Neuronal stem cell (in vitro differentiated cells): ENCODE measurements around the gene FOXP3. TPM values are rescaled to one million over a fixed set of nuclear protein-coding genes. Genes with fewer than 3 reads are reported as not detected.

ENCODE experiments used
- DNase-seq: peaks from one replicate; pipeline ENCODE4 v3.0.0-alpha.2; 2013; ENCODE audit warnings: low spot score
- H2AFZ ChIP-seq: one replicate; pipeline ENCODE4 v1.6.1; 2013; ENCODE audit warnings: mild to moderate bottlenecking, low read length, inconsistent platforms
- H2AK5ac ChIP-seq: 2 replicates; pipeline ENCODE4 v1.6.1; 2013; ENCODE audit warnings: low read depth, mild to moderate bottlenecking, inconsistent platforms, low read length, moderate library complexity, mixed read lengths
- H2BK120ac ChIP-seq: 2 replicates; pipeline ENCODE4 v1.6.1; 2013; ENCODE audit warnings: low read depth, mild to moderate bottlenecking, inconsistent platforms, low read length, moderate library complexity, mixed read lengths
- H2BK12ac ChIP-seq: one replicate; pipeline ENCODE4 v1.6.1; 2013; ENCODE audit warnings: low read length, inconsistent platforms
- H2BK15ac ChIP-seq: 2 replicates; pipeline ENCODE4 v1.6.1; 2013; ENCODE audit warnings: mild to moderate bottlenecking, low read length, inconsistent platforms, mixed read lengths
- H2BK5ac ChIP-seq: one replicate; pipeline ENCODE4 v1.6.1; 2013; ENCODE audit warnings: inconsistent platforms, mild to moderate bottlenecking, low read length, moderate library complexity
- H3K14ac ChIP-seq: one replicate; pipeline ENCODE4 v1.6.1; 2013; ENCODE audit warnings: low read length, inconsistent platforms
- H3K18ac ChIP-seq: 2 replicates; pipeline ENCODE4 v1.6.1; 2013; ENCODE audit warnings: low read length, inconsistent platforms
- H3K23ac ChIP-seq: 2 replicates; pipeline ENCODE4 v1.6.1; 2013; ENCODE audit warnings: low read depth, mild to moderate bottlenecking, mixed read lengths, low read length, inconsistent platforms; ENCODE audit not compliant: poor library complexity
- H3K27ac ChIP-seq: replicated peaks from 3 replicates; pipeline ENCODE4 v1.5.1; 2013; ENCODE audit warnings: low read length, inconsistent platforms
- H3K27me3 ChIP-seq, 3 experiments: 2 replicates each; pipeline ENCODE4 v1.6.1; 2013; ENCODE audit warnings: low read length in 3 of 3, mild to moderate bottlenecking in 2 of 3, inconsistent platforms in 1 of 3, low read depth in 1 of 3, mixed read lengths in 1 of 3, moderate library complexity in 1 of 3; ENCODE audit not compliant: control insufficient read depth in 3 of 3, insufficient read depth in 3 of 3
- H3K36me3 ChIP-seq, 2 donors: replicated peaks in 1 of 2; 2 replicates each; pipeline ENCODE4 v1.6.1; 2013; ENCODE audit warnings: low read length in 2 of 2; ENCODE audit not compliant: control insufficient read depth in 2 of 2, insufficient read depth in 2 of 2
- H3K4ac ChIP-seq: 2 replicates; pipeline ENCODE4 v1.6.1; 2013; ENCODE audit warnings: inconsistent platforms, mild to moderate bottlenecking, low read length, moderate library complexity
- H3K4me1 ChIP-seq, 2 donors: 1 replicate in 1 of 2; 2 replicates in 1 of 2; pipeline ENCODE4 v1.6.1; 2013; ENCODE audit warnings: low read length in 2 of 2, low read depth in 1 of 2; ENCODE audit not compliant: control insufficient read depth in 2 of 2, insufficient read depth in 1 of 2
- H3K4me2 ChIP-seq: one replicate; pipeline ENCODE4 v1.6.1; 2013; ENCODE audit warnings: mild to moderate bottlenecking, low read length, inconsistent platforms; ENCODE audit not compliant: insufficient read depth, poor library complexity, severe bottlenecking
- H3K4me3 ChIP-seq, 2 donors: 2 replicates each; pipeline ENCODE4 v1.5.1; 2013; ENCODE audit warnings: low read length in 2 of 2, mild to moderate bottlenecking in 2 of 2, inconsistent platforms in 1 of 2, moderate library complexity in 1 of 2
- H3K79me1 ChIP-seq: one replicate; pipeline ENCODE4 v1.6.1; 2013; ENCODE audit warnings: low read depth, mild to moderate bottlenecking, inconsistent platforms, low read length, moderate library complexity
- H3K9ac ChIP-seq: one replicate; pipeline ENCODE4 v1.6.1; 2013; ENCODE audit warnings: mild to moderate bottlenecking, low read depth, low read length, inconsistent platforms; ENCODE audit not compliant: poor library complexity
- H3K9me3 ChIP-seq, 2 donors: replicated peaks in 1 of 2; 2 replicates each; pipeline versions ENCODE3 to v1.6.1; 2013; ENCODE audit warnings: low read length in 2 of 2, mild to moderate bottlenecking in 2 of 2, inconsistent platforms in 1 of 2, low read depth in 1 of 2, mixed read lengths in 1 of 2, moderate library complexity in 1 of 2; ENCODE audit not compliant: control insufficient read depth in 2 of 2, insufficient read depth in 1 of 2
- H4K8ac ChIP-seq: one replicate; pipeline ENCODE4 v1.6.1; 2013; ENCODE audit warnings: low read depth, mild to moderate bottlenecking, inconsistent platforms, low read length, moderate library complexity
- H4K91ac ChIP-seq: one replicate; pipeline ENCODE4 v1.6.1; 2013; ENCODE audit warnings: low read length, low read depth, mild to moderate bottlenecking, inconsistent platforms; ENCODE audit not compliant: poor library complexity
- WGBS, 2 donors: extraction: QIAGEN DNeasy Blood & Tissue Kit; methylation state at CpG; one replicate each; pipeline ENCODE4 v1.1.7; 2013; ENCODE audit warnings: missing lambda C conversion rate in 2 of 2, mixed read lengths in 1 of 2; ENCODE audit not compliant: insufficient read length in 2 of 2, insufficient replicate concordance in 1 of 2; ENCODE audit errors: extremely low coverage in 2 of 2; 5-methylcytosine and 5-hydroxymethylcytosine counted together
- polyA plus RNA-seq, 2 experiments: library from polyadenylated mRNA; stranded (reverse); fragments of 200-250 nt; gene quantifications; one replicate each; pipeline ENCODE4 v1.2.3, GENCODE V29; 2013

The FOXP3 gene
- 0.25 TPM for polyA plus RNA-seq (2013, experiment 1 of 2)
- polyA plus RNA-seq (2013, experiment 2 of 2): 0.19 TPM

- no peak within 1 kb of the TSS for H2AK5ac ChIP-seq
- H2BK12ac ChIP-seq: no peak within 1 kb of the TSS
- no peak within 1 kb of the TSS for H2BK5ac ChIP-seq
- no peaks in the 10 kb centered on the region for H3K9me3 ChIP-seq
- H2BK15ac ChIP-seq: no peak within 1 kb of the TSS
- no CpG with 5 or more reads among the region's 11 CpGs for WGBS, 2 donors
- no peak within 1 kb of the TSS for H3K18ac ChIP-seq
- no peak within 1 kb of the TSS for H3K4me3 ChIP-seq
- no peak within 1 kb of the TSS for H2AFZ ChIP-seq
- no peaks in the 10 kb centered on the region for H3K36me3 ChIP-seq
- no peak within 1 kb of the TSS for H3K4me2 ChIP-seq
- H3K79me1 ChIP-seq: no peaks in the 10 kb centered on the region
- H4K8ac ChIP-seq: no peak within 1 kb of the TSS
- no peak within 1 kb of the TSS for H3K9ac ChIP-seq
- H3K27me3 ChIP-seq: no peaks in the 10 kb centered on the region
- H3K14ac ChIP-seq: no peak within 1 kb of the TSS
- no peak within 1 kb of the TSS for H2BK120ac ChIP-seq
- no peak within 1 kb of the TSS for H3K23ac ChIP-seq
- H3K27ac ChIP-seq: no peak within 1 kb of the TSS
- no peak for DNase-seq
- no peak within 1 kb of the TSS for H4K91ac ChIP-seq
- no peak within 1 kb of the TSS for H3K4ac ChIP-seq
- peaks cover 0 to 2% of the 10 kb centered on the region in 2 donors for H3K4me1 ChIP-seq
These were observed at the start of gene FOXP3 for GRCh38 chrX:49264460-49264859. FOXP3 (minus strand) TSS chrX:49264710; CDS start chrX:49258505, 6,205 bp downstream.

GRCh38 chrX:49312176-49312575 lies 47.7 kb upstream of the FOXP3 start:
- H3K18ac ChIP-seq: no peak overlapping the region
- no peak overlapping the region for H2AK5ac ChIP-seq

GRCh38 chrX:49310371-49310770 lies 45.9 kb upstream of the FOXP3 start:
- no peak for DNase-seq
- Histone ChIP-seq H3K4ac (no peak overlapping the region), H2AK5ac (no peak overlapping the region), H3K4me2 (no peak overlapping the region), H2BK12ac (no peak overlapping the region), H4K91ac (no peak overlapping the region), H2BK15ac (no peak overlapping the region), H3K36me3 (no peaks in the 10 kb centered on the region), H3K27ac (no peak overlapping the region), H3K23ac (no peak overlapping the region), H3K27me3 (peaks cover 0 to 24% (median 0%) of the 10 kb centered on the region in 3 experiments), H2AFZ (peak overlapping the region; percentile 81), H2BK5ac (no peak overlapping the region), H3K4me3 (no peak overlapping the region), H3K79me1 (no peaks in the 10 kb centered on the region), H2BK120ac (no peak overlapping the region), H3K14ac (no peak overlapping the region), H3K9ac (no peak overlapping the region), H4K8ac (no peak overlapping the region), H3K9me3 (no peaks in the 10 kb centered on the region), H3K18ac (no peak overlapping the region), H3K4me1 (peaks cover 0 to 2% of the 10 kb centered on the region in 2 donors)
- WGBS, 2 donors: no CpG with 5 or more reads among the region's 18 CpGs

More at GRCh38 chrX:49312176-49312575, 47.7 kb upstream of the FOXP3 start:
- Histone ChIP-seq H4K91ac (no peak overlapping the region), H3K14ac (no peak overlapping the region), H3K9me3 (no peaks in the 10 kb centered on the region), H3K23ac (no peak overlapping the region), H2BK15ac (no peak overlapping the region), H4K8ac (no peak overlapping the region), H3K79me1 (no peaks in the 10 kb centered on the region), H3K4ac (no peak overlapping the region), H3K4me2 (no peak overlapping the region), H3K9ac (no peak overlapping the region), H3K27ac (no peak overlapping the region), H2AFZ (no peak overlapping the region), H2BK12ac (no peak overlapping the region), H3K36me3 (no peaks in the 10 kb centered on the region), H3K4me1 (peaks cover 0 to 2% of the 10 kb centered on the region in 2 donors), H3K27me3 (peaks cover 0 to 28% (median 0%) of the 10 kb centered on the region in 3 experiments), H2BK120ac (no peak overlapping the region), H2BK5ac (no peak overlapping the region), H3K4me3 (no peak overlapping the region)
- WGBS, 2 donors: no CpG with 5 or more reads among the region's 2 CpGs
- no peak for DNase-seq

GRCh38 chrX:49309401-49309981 lies 45.0 kb upstream of the FOXP3 start:
- WGBS, 2 donors: no CpG with 5 or more reads among the region's 8 CpGs
- no peaks in the 10 kb centered on the region for H3K79me1 ChIP-seq

More at GRCh38 chrX:49309401-49309981, 45.0 kb upstream of the FOXP3 start:
- peak overlapping the region; percentile 81 for H2AFZ ChIP-seq
- peak overlapping the region in 1 of 2 donors; percentile 30 for H3K4me3 ChIP-seq
- peaks cover 0 to 2% of the 10 kb centered on the region in 2 donors for H3K4me1 ChIP-seq
- H2AK5ac ChIP-seq: no peak overlapping the region
- no peak overlapping the region for H4K8ac ChIP-seq
- no peak overlapping the region for H2BK12ac ChIP-seq
- no peaks in the 10 kb centered on the region for H3K36me3 ChIP-seq
- no peak overlapping the region for H2BK120ac ChIP-seq
- no peak overlapping the region for H3K9ac ChIP-seq
- H3K4ac ChIP-seq: no peak overlapping the region
- H3K27me3 ChIP-seq: peaks cover 0 to 21% (median 0%) of the 10 kb centered on the region in 3 experiments
- H3K18ac ChIP-seq: no peak overlapping the region
- H3K27ac ChIP-seq: no peak overlapping the region
- no peak overlapping the region for H4K91ac ChIP-seq
- no peak overlapping the region for H3K14ac ChIP-seq
- no peak overlapping the region for H2BK5ac ChIP-seq
- no peak overlapping the region for H2BK15ac ChIP-seq
- H3K4me2 ChIP-seq: no peak overlapping the region
- no peak for DNase-seq
- H3K23ac ChIP-seq: no peak overlapping the region
- H3K9me3 ChIP-seq: no peaks in the 10 kb centered on the region
